Heart left ventricle (tissue), 16 donors: ENCODE results near the gene ARL5C. TPM values are rescaled to one million over a fixed set of nuclear protein-coding genes. Genes with fewer than 3 reads are reported as not detected.

ENCODE experiments used
- ATAC-seq, 4 donors: fragments of 200-7000 bp; cut with Tn5 transposase; one replicate each; pipeline ENCODE4 v1.9.1; 2020 to 2022; ENCODE audit warnings: moderate library complexity in 4 of 4, mild to moderate bottlenecking in 3 of 4, moderate number of reproducible peaks in 1 of 4
- DNase-seq, 5 donors: peaks; one replicate each; pipeline ENCODE4 v3.0.0-alpha.2; 2020
- H3K27ac ChIP-seq, 12 donors: fragments of 200-600 bp; sonication (generic) in 4 of 12; one replicate each; pipeline versions ENCODE4 v1.5.0 to v1.8.0; 2016 to 2022; ENCODE audit warnings: mild to moderate bottlenecking in 2 of 12
- H3K27me3 ChIP-seq, 9 donors: fragments of 200-600 bp; sonication (generic) in 2 of 9; one replicate each; pipeline versions ENCODE4 v1.5.1 to v1.8.0; 2016 to 2022; ENCODE audit warnings: mild to moderate bottlenecking in 3 of 9
- H3K36me3 ChIP-seq, 9 donors: fragments of 200-600 bp; sonication (generic) in 2 of 9; one replicate each; pipeline versions ENCODE4 v1.5.0 to v1.8.0; 2018 to 2022; ENCODE audit warnings: mild to moderate bottlenecking in 2 of 9
- H3K4me1 ChIP-seq, 12 donors: fragments of 200-600 bp; sonication (generic) in 4 of 12; one replicate each; pipeline versions ENCODE4 v1.5.0 to v1.8.0; 2016 to 2022; ENCODE audit warnings: mild to moderate bottlenecking in 3 of 12
- H3K4me3 ChIP-seq, 12 donors: fragments of 200-600 bp; sonication (generic) in 4 of 12; one replicate each; pipeline versions ENCODE4 v1.5.0 to v1.8.0; 2017 to 2022; ENCODE audit warnings: mild to moderate bottlenecking in 9 of 12, moderate library complexity in 4 of 12
- H3K9me3 ChIP-seq, 12 donors: fragments of 200-600 bp; sonication (generic) in 4 of 12; one replicate each; pipeline versions ENCODE4 v1.5.0 to v1.8.0; 2016 to 2022; ENCODE audit warnings: mild to moderate bottlenecking in 1 of 12
- POLR2A ChIP-seq, 2 donors: fragments of 450-650 bp; IDR thresholded peaks; one replicate each; pipeline ENCODE4 v1.6.1; 2017; ENCODE audit warnings: antibody characterized with exemption in 2 of 2, mild to moderate bottlenecking in 2 of 2, moderate library complexity in 2 of 2
- WGBS, 4 donors: extraction: QIAGEN DNeasy Blood & Tissue Kit in 2 of 4; methylation state at CpG; one replicate each; pipeline versions ENCODE4 v1.1.5 to v1.1.7; 2013 to 2018; 5-methylcytosine and 5-hydroxymethylcytosine counted together
- intact Hi-C, 10 donors: fragments of 100-400 bp; cut with DNase I; formaldehyde crosslinking; loops; one replicate each; pipeline versions ENCODE4 v1.11.1 to v1.14.2; 2022
- polyA plus RNA-seq, 2 donors: library from polyadenylated mRNA; stranded (reverse); fragments of 200-250 nt; gene quantifications; one replicate each; pipeline ENCODE4 v1.2.3, GENCODE V29; 2013
- total RNA-seq, 9 donors: library from RNA; depleted of rRNA in 2 of 9; stranded (reverse); fragments of >200 nt in 2 of 9; fragmentation: NEBNext Ultra II Directional in 3 of 9; extraction: Animal tissue kit (Norgen Biotek cat#: 25700) in 3 of 9; gene quantifications; one replicate each; pipeline versions ENCODE4 v1.1.0 to v1.2.4, GENCODE V29; 2016 to 2023
- TF ChIP-seq, protein P1 (sequence below), 12 donors: fragments of 200-600 bp; sonication (generic) in 4 of 12; IDR thresholded peaks; one replicate each; pipeline versions ENCODE4 v1.5.0 to v1.8.0; 2018 to 2022; ENCODE audit warnings: antibody characterized with exemption in 12 of 12, mild to moderate bottlenecking in 5 of 12
- donor health status: ischemic (EF 13 %, LVEDD 7.1; RV severe dilation, severe dysfunction).
- donor health status: healthy with polysubstance abuse.
- donor health status: DM: no; HTN: yes; CAD: no.
- donor health status: DM: no; HTN: no; CAD: no.
- donor health status: ischemic (EF 25% LVEDD 6.9; RV normal size, moderate dysfunction).
- donor health status: ischemic (EF 25% LVEDD 5.7; RV mildly dilated, moderate dysfunction).
- donor health status: healthy.
- donor health status: DM: yes; HTN: yes; CAD: no.
- donor health status: ischemic (EF 35%, LVEDD 5.7; RV mildly dilated, moderate dysfunction).
- donor health status: nonischemic (EF 11% LVEDD 7.7; RV severe dilation, severe dysfunction).
- donor health status: DM: yes; HTN: yes; CAD: no.
- donor health status: PGD.
- donor health status: ischemic (EF 29% LVEDD 5.4; RV normal size, mild dysfunction).
- donor health status: nonischemic (EF 23%, LVEDD 6.1; RV moderate dilation, normal function).

The ARL5C gene
- total and polyA plus RNA-seq, 11 donors, result not detected

- no peak for ATAC-seq
Observed at GRCh38 chr17:39151150-39151942, 14.6 kb downstream of the ARL5C start, which contains the start of gene PLXDC1. PLXDC1 (minus strand) TSS chr17:39151637; CDS start chr17:39151437, 200 bp downstream.

GRCh38 chr17:39150795-39151149 lies 15.2 kb downstream of the ARL5C start:
- DNase-seq, result no peak
- intact Hi-C loops, result loop anchor here in 7 of 10 donors (5.0 to 10.0 kb wide), 9 partner anchors 68 to 398 kb away; partner anchors contain the start of genes LASP1 (in 4 of the 7), FBXO47 (in 2 of the 7) and PSMB3 (in 1 of the 7)
- Histone ChIP-seq H3K27ac (peak overlapping the region; percentile 35 to 98 (median 92)), H3K4me3 (peak overlapping the region in 11 of 12 donors; percentile 44 to 99 (median 73)), H3K4me1 (peaks cover 0 to 32% (median 17%) of the 10 kb centered on the region in 12 donors), H3K9me3 (no peaks in the 10 kb centered on the region), H3K27me3 (peaks cover 0 to 24% (median 4%) of the 10 kb centered on the region in 9 donors), H3K36me3 (no peaks in the 10 kb centered on the region)
- WGBS, 4 donors, result 19 to 30% (median 27%) methylated on average over 4 to 5 of the region's 5 CpGs; no CpG with 5 or more reads in 1 of the 4 donors
- no peak for ATAC-seq
- TF ChIP-seq, protein P1, sequence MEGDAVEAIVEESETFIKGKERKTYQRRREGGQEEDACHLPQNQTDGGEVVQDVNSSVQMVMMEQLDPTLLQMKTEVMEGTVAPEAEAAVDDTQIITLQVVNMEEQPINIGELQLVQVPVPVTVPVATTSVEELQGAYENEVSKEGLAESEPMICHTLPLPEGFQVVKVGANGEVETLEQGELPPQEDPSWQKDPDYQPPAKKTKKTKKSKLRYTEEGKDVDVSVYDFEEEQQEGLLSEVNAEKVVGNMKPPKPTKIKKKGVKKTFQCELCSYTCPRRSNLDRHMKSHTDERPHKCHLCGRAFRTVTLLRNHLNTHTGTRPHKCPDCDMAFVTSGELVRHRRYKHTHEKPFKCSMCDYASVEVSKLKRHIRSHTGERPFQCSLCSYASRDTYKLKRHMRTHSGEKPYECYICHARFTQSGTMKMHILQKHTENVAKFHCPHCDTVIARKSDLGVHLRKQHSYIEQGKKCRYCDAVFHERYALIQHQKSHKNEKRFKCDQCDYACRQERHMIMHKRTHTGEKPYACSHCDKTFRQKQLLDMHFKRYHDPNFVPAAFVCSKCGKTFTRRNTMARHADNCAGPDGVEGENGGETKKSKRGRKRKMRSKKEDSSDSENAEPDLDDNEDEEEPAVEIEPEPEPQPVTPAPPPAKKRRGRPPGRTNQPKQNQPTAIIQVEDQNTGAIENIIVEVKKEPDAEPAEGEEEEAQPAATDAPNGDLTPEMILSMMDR (IDR thresholded peaks at IDR 0.05), result no peak
- TF ChIP-seq POLR2A (IDR thresholded peaks at IDR 0.05), result no peak

More at GRCh38 chr17:39151150-39151942, 14.6 kb downstream of the ARL5C start, which contains the start of gene PLXDC1:
- H3K4me3 ChIP-seq, result peak within 1 kb of the TSS; percentile 32 to 99 (median 72)
- no peaks in the 10 kb centered on the region for H3K9me3 ChIP-seq
- H3K36me3 ChIP-seq, result no peaks in the 10 kb centered on the region
- H3K27me3 ChIP-seq, result peaks cover 0 to 24% (median 4%) of the 10 kb centered on the region in 9 donors
- peak within 1 kb of the TSS; percentile 54 to 98 (median 92) for H3K27ac ChIP-seq
- intact Hi-C loops, result loop anchor here in 7 of 10 donors (5.0 to 10.0 kb wide), 9 partner anchors 69 to 399 kb away; partner anchors contain the start of genes LASP1 (in 4 of the 7), FBXO47 (in 2 of the 7) and PSMB3 (in 1 of the 7)
- 1 to 3% (median 2%) methylated on average over 13 to 68 of the region's 68 CpGs for WGBS, 4 donors
- TF ChIP-seq, protein P1 (IDR thresholded peaks at IDR 0.05), result no peak
- TF ChIP-seq POLR2A (IDR thresholded peaks at IDR 0.05), result no peak
- peak in 2 of 5 donors; percentile 30 to 72 for DNase-seq
- peaks cover 0 to 32% (median 17%) of the 10 kb centered on the region in 12 donors for H3K4me1 ChIP-seq

DNA sequence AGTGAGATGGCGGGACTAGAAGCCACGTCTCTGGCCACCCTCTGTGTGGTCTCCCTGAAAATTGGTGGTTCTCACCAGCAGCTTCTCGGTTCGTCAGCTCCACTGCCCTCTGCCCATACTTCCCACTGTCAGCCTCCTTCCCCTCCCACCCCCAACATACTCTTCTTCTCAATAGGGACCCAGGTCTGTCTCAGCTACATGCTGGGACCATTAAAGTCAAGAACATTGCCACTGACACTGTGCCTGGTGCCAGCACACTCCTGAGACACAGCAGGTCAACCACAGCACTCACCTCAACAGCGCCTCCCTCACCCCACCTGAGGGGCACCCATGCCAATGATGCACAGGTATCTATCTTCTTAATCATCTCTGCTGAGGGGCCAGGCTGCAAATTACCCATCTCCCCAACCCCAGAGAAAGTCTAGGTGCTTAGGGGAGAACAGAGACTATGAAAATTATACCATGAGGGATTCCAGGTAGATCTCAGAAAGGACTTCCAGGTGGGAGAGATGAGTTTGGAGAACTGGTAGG lies 15.8 kb downstream of the ARL5C start:
- H3K4me3 ChIP-seq, result peak overlapping the region in 9 of 12 donors; percentile 67 to 99 (median 80)
- DNase-seq (no peak), ATAC-seq (no peak)
- WGBS, 4 donors, result 59 to 69% (median 65%) methylated on average over 5 of the region's 5 CpGs
- peaks cover 0 to 24% (median 4%) of the 10 kb centered on the region in 9 donors for H3K27me3 ChIP-seq
- no peak for TF ChIP-seq POLR2A (IDR thresholded peaks at IDR 0.05)
- TF ChIP-seq, protein P1 (IDR thresholded peaks at IDR 0.05), result no peak
- peaks cover 0 to 36% (median 17%) of the 10 kb centered on the region in 12 donors for H3K4me1 ChIP-seq
- peak overlapping the region in 11 of 12 donors; percentile 11 to 97 (median 91) for H3K27ac ChIP-seq
- no peaks in the 10 kb centered on the region for H3K36me3 ChIP-seq
- intact Hi-C loops, result loop anchor here in 7 of 10 donors (5.0 to 10.0 kb wide), 9 partner anchors 68 to 398 kb away; partner anchors contain the start of genes LASP1 (in 4 of the 7), FBXO47 (in 2 of the 7) and PSMB3 (in 1 of the 7)
- no peaks in the 10 kb centered on the region for H3K9me3 ChIP-seq
